VCaP (cell line): Measurements from ENCODE around the gene ZNF593OS.

Source experiments
- H3K27ac ChIP-seq: fragments of 450-650 bp; 2 replicates; pipeline ENCODE4 v1.5.1; 2017
- TF ChIP-seq, protein P1 (sequence below): fragments of 450-650 bp; conservative IDR thresholded peaks from 2 replicates; pipeline ENCODE4 v1.5.1; 2017; ENCODE audit warnings: mild to moderate bottlenecking, moderate library complexity

Gene ZNF593OS

DNA sequence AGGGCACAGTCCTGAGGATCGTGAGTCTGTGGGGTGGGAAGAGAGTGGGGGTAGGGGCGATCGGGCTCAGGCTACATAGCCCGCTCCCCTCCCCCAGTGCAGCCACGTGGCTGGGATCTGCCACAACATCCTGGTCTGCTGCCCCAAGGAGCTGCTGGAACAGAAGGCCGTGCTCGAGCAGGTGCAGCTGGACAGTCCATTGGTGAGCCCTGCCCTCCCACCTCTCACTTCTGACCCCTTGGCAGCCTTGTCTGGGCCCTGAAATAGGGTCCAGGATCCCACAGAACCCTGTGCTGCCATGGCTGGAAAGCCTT is 10.7 kb upstream of the ZNF593OS start:
- H3K27ac ChIP-seq = no peak overlapping the region

DNA sequence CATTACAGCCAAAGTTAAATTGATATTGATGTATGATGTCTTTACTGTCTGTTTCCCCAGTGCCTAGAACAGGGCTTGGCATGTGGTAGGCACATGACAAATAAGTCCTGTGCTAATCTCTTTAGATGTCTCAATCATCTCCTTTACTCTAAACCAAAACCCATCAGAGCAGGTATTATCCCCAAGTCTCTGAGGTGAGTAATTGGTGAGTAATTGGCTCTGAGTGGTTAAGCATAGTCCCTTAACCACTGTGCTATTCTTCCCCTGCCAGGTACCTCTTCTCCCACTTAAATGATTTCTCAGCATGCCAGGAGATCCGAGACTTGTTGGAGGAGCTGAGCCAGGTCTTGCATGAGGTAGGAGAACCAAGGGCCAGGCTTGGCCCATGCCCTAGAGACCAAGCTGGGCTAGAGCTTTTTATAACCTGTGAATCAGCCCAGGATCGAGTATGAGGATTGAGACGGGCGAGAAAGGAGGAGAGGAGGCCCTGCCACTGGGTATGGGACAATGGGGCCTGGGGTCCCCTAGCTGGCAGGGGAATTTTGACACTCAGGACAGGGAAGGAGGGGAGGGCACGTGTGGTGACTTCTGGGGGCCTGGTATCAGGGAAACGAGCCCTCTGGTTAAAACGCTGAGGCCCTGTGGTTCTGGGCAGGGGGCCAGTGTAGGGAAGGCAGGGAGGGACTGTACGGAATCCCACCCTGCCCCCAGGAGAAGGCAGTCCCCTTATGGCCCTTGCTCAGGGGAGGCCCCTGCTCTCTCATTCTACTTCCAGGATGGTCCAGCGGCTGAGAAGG is 10.2 kb upstream of the ZNF593OS start:
- no peak overlapping the region for H3K27ac ChIP-seq
- TF ChIP-seq, protein P1, sequence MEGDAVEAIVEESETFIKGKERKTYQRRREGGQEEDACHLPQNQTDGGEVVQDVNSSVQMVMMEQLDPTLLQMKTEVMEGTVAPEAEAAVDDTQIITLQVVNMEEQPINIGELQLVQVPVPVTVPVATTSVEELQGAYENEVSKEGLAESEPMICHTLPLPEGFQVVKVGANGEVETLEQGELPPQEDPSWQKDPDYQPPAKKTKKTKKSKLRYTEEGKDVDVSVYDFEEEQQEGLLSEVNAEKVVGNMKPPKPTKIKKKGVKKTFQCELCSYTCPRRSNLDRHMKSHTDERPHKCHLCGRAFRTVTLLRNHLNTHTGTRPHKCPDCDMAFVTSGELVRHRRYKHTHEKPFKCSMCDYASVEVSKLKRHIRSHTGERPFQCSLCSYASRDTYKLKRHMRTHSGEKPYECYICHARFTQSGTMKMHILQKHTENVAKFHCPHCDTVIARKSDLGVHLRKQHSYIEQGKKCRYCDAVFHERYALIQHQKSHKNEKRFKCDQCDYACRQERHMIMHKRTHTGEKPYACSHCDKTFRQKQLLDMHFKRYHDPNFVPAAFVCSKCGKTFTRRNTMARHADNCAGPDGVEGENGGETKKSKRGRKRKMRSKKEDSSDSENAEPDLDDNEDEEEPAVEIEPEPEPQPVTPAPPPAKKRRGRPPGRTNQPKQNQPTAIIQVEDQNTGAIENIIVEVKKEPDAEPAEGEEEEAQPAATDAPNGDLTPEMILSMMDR = no peak

More for the DNA sequence above, 10.7 kb upstream of the ZNF593OS start:
- TF ChIP-seq, protein P1 = no peak

DNA sequence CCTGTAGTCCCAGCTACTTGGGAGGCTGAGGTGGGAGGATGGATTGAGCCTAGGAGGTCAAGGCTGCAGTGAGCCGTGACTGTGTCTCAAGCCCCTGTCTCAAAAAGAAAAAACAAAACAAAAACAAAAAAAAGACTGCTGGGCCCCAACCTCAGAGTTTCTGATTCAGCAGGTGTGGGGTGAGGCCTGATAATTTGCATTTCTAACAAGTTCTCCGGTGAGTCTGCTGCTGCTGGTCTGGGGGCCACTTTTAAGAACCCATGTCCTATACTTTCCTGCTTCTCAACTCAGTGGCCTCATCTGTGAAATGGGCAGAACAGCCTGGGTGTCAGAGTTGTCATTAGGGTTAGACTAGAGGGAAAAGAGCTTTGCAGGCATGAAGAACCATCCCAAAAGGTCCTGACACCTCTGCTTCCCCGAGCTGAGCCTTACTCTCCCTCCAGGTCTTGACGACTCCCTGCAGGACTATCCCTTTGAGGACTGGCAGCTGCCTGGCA is 8.4 kb upstream of the ZNF593OS start:
- no peak overlapping the region for H3K27ac ChIP-seq
- TF ChIP-seq, protein P1 = no peak

DNA sequence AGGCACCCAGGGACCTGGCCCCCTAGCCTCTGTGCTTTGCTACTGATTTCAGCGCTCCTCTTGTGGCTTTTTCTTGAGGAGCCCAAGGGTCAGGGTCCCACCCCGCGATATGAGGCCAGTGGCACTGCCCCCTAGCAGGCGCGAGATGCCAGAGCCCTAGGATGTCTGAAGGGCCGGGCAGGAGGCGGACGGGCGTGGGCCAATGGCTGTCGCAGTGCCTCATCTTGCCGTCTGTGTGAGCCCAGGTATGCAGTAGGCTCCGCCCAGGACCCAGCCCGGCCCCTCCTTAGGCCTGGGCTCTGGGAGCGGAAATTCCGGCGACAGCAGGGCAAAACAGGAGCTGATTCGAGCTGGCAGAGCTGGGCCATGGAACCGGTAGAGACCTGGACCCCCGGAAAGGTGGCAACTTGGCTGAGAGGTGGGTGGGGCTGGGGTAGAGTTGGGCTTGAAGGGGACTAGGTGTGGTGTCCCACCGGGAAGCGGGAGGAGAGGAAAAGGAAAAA is 5.6 kb upstream of the ZNF593OS start, which contains the start of gene CNKSR1:
CNKSR1 (plus strand) TSS at position 310 of the 503 bp plus-strand sequence; CDS start at position 367, 57 bp downstream.
- TF ChIP-seq, protein P1 = peak; percentile 65
- H3K27ac ChIP-seq = peak within 1 kb of the TSS; percentile 74

DNA sequence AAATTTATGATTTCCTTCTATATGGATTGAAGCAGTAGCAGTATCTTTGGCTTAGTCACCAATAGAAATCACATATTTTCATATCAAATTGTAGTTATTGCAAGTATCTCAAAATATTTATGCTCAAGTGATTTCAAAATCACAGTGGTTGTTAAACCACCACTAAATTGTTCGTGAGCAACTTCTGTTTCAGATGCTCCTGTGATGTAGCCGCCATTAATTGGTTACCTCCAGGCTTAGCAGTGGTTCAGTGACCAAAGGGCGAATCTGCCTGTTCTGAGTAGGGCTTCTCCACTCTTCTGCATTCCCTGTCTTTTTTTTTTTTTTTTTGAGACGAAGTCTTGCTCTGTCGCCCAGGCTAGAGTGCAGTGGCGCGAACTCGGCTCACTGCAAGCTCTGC is 3.7 kb upstream of the ZNF593OS start:
- TF ChIP-seq, protein P1 = no peak
- no peak overlapping the region for H3K27ac ChIP-seq

DNA sequence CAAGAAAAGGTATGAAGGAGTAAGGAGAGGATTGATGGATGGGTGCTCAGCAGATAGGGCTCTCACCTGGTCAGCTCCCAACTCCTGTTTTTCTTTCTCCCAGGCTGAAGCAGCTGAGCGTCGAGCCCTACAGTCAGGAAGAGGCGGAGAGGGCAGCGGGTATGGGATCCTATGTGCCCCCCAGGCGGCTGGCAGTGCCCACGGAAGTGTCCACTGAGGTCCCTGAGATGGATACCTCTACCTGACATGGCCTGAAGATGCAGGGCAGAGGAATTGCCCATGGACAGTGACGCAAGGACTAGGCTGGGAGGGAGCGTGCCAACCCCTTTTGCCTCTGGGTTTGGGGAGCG is 1.2 kb downstream of the ZNF593OS start:
- H3K27ac ChIP-seq = peak overlapping the region; percentile 82
- TF ChIP-seq, protein P1 = no peak

DNA sequence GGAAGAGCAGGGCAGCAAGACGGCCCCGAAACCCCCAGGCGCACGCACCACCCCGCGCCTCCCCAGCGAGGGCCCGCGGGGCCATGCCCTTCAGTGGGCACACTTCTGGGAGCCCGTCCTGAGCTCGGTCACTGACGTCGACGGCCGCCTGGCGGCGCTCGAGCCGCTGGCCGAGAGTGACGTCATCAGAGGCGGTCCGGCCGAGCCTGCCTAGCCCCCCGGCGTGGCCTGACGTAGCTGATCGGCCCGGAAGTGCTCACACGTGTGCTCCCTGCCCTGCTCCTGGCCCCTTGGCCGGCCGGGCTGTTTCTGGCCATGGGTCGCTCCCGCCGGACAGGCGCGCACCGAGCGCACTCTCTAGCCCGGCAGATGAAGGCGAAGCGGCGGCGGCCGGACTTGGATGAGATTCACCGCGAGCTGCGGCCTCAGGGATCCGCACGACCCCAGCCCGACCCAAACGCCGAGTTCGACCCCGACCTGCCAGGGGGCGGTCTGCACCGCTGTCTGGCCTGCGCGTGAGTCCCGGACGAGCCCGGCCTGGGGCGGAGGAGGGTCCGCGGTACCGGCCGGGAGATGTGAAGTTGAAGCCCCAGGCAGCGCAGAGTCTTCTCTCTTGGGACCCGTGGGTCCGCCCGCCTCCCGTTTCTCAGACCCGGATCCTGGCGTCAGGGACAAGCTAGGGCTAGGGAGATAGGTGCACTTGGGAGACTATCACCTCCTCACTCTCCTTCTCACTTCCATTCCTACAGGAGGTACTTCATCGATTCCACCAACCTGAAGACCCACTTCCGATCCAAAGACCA is 1.8 kb downstream of the ZNF593OS start, which contains the start of gene ZNF593:
ZNF593 (plus strand) TSS at position 240 of the 803 bp plus-strand sequence; CDS start at position 316, 76 bp downstream.
- TF ChIP-seq, protein P1 = peak; percentile 94
- peak within 1 kb of the TSS; percentile 82 for H3K27ac ChIP-seq
